Anterior cingulate cortex (tissue), 58 donors: Measurements from ENCODE around the gene UNC5C.
"Not testable (repeated sequence)": the region's sequence is repeated elsewhere in the genome, so short reads cannot be mapped to it uniquely, and the experiment has no call there.

Experiments
- DNase-seq, 58 donors: peaks; one replicate each; lab custom pipeline; 2025; lab: John Stamatoyannopoulos, UW

UNC5C gene

GRCh38 chr4:95193391-95194224 lies 355.2 kb downstream of the UNC5C start:
- DNase-seq: peak in 22 of 58 donors; percentile 13 to 65 (median 39)

DNA sequence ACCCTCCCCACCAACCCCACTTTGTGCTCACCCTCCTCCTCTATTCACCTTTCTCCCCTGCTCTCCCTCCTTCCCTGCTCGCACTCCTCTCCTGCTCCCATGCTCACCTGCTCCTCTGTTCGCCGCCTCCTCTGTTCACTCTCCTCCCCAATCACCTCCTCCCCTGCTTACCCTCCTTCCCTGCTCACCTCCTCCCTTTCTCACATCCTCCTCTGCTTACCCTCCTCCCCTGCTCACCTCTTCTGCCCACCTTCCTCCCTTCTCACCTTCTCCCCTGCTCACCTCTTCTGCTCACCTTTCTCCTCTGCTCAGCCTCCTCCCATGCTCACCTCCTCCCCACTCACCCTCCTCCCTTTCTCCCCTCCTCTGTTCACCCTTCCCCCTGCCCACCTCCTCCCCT lies 357.2 kb downstream of the UNC5C start:
- no peak for DNase-seq

GRCh38 chr4:95190751-95191436 lies 357.9 kb downstream of the UNC5C start:
- DNase-seq: peak in 41 of 58 donors; percentile 11 to 84 (median 52)

- DNase-seq: no peak
Observed at GRCh38 chr4:95188701-95189370, 359.9 kb downstream of the UNC5C start.

DNA sequence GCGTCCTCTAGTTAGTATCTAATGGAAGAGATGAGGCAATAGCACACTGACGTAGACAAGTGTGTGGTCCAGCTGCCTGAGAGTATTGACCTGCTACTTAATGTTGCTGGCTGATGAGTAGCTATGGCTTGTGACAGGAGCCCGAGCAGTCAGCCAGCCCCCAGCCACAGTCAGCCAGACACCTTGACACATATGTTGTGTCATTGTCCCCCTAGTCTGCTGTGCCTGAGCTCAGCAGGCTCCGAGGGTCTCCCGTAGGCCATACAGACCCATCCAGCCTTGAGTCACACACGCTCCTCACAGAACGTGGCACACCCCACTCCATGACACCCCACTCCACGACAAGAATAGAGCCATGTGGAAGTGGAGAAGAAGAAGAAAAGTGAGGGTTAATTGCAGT lies 362.1 kb downstream of the UNC5C start:
- no peak for DNase-seq

DNA sequence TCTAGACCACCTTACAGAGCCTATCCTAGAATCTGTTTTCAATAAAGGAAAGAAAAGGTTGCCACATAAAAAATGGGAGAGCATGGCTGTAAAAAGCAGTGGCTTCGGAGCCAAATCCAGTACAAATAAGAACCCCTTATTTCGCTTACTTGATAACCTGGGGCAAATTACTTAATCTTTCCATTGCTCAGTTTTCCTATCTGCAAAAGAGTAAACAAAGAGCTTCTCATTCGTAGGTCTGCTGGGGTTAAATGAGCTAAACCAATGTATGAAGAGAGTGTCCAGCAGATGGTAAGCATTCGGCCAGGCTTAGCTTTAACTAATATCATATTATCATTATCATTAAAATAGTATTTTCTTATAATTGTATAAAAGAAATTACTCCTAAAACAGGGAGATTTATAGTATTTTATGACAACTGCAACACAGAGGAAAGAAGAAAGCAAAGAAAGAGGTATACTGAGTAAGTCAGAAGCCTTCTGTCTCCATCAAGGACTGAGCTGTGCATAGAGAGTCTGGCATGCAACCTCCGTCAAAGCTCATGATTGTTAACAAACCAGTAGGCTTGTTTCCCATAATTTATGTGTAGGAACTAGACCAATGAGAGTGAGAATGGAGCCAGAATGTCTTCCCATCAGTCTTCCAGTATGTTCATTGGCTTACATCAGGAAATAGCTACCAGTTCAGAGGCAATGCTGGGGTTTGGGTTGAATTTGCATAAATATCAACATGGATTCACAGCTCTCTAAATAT lies 364.9 kb downstream of the UNC5C start:
- no peak for DNase-seq

GRCh38 chr4:95181996-95182306 lies 366.8 kb downstream of the UNC5C start:
- DNase-seq: no peak

- peak in 16 of 58 donors; percentile 7 to 39 (median 14) for DNase-seq
Observed at GRCh38 chr4:95181243-95181995, 367.4 kb downstream of the UNC5C start.

DNA sequence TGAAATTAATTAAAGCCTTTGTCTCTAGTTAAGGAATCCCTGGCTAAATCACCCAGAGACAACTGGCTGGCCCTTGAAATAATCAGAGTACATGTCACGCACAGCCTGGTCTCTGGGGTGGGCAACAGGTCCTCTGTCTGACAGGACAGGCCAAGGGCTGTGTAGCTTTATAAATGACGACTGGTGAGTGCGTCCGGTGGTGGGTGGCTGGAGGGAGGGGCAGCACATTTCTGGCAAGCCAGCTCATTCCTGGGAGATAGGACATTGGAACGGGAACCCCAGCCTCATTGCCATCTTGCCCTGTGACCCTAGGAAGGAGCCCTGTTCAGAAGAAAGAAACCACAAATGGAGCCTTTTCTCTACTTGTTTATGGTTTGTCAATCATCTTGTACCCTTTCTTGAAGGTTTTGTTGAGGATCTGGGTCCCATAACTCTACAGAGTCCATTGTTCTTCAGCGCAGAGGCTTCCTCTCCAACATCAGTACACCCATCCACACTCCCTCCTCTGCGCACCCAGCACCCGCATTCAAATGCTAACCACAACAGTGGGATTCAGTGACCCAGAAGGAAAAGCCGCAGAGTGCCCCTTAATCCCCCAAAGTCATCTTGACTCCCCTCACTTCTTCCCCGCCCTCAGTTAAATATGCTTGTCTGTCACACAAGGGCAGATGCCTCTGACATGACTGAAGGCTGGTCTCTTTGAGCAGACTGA lies 368.1 kb downstream of the UNC5C start:
- no peak for DNase-seq

DNA sequence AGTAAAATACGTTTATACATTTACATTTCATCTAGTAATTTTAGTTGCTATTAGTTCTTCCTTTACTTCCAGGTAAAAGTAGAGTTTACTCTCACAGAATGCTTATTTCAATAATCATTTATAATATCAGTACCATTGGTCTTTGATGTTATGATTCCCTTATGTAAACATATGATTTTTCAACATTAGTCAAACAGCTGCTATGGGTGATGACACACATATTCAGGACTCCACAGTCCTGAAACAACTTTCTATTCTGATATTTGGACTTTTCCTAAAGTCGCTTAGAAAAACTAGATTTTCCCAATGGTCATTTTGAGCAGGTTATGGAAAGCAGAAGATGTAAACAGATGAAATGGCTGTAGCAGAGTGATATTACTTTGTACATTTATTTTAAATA lies 369.8 kb downstream of the UNC5C start:
- DNase-seq: no peak

- not testable (repeated sequence) for DNase-seq
Observed at GRCh38 chr4:95171377-95171776, 377.4 kb downstream of the UNC5C start.

DNA sequence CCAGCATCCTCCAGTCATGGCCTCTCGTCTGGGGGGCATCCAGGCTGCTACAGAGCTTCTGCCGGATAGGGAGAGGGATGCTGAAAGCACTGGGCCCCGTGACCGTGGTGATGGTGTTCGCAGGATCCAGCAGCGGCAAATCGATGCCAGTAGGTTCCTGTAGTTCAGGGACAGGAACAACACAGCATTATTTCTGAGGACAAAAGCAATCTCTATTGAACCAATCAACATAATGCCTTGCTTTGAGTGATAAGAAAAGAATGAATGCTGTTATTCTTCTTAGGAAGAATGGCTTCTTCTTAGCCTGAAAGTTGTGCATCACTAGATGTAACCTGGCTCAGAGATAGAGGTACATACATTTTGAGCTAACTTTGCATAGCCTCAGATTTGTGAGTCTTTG lies 378.6 kb downstream of the UNC5C start:
- peak in 36 of 58 donors; percentile 7 to 86 (median 52) for DNase-seq

DNA sequence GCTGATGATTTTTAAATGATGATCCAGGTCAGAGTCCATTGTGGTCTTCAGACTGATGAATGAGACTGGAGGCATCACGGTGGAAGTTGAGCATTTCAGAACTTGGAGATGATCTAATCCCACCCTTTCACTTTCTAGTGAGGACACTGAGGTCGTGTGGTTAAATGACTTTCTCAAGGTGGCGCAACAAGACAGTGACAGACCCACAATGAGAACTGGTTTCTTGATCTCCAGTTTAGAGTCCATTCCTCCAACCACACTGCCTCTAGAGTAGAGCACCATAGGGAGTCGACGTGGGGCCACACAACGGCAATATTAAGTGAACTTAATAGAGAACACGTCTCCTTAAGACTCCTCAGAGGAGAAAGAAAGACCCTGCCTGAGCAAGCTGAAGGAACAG lies 381.0 kb downstream of the UNC5C start:
- DNase-seq: no peak

DNA sequence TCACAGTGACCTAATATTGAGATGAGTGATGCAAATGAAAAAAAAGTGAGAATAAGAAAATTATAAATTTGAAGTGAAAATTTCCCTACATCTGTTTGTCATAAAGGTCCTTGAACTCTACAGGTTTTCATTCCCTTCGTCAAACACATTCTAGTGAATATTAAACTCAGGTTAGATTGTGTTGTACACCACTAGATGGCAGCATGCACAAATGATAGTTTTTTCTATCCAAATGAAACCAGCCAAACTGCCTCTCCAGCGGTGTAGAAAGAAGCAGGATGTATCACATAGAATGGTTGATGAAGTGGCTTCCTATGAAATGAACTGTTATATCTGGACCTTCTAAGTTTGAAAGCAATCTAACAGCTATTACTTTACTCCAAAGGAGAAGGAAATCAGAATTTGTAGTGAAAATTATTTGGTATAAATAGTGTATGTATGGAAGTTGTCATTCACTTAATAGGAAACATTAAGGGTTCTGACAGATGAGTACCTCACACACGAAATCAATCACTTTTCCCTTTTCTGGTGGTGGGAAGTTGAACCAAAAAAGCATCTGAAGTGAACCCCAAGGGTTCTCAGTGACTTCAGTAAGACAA lies 382.7 kb downstream of the UNC5C start:
- peak in 20 of 58 donors; percentile 4 to 90 (median 26) for DNase-seq

GRCh38 chr4:95162867-95163266 lies 385.9 kb downstream of the UNC5C start:
- DNase-seq: no peak

GRCh38 chr4:95161781-95162469 lies 386.8 kb downstream of the UNC5C start:
- DNase-seq: no peak

- no peak for DNase-seq
Observed at GRCh38 chr4:95159384-95159783, 389.4 kb downstream of the UNC5C start.

- DNase-seq: no peak
Observed at GRCh38 chr4:95158626-95159025, 390.1 kb downstream of the UNC5C start.
